Choroid plexus epithelial cell (primary cell): ENCODE results near the gene LZTS2.

Experiments used
- DNase-seq: peaks from one replicate; pipeline ENCODE4 v3.0.0-alpha.2; 2010; ENCODE audit warnings: low read depth
- H3K4me3 ChIP-seq: 2 replicates; pipeline ENCODE4 v1.5.1; 2011; ENCODE audit warnings: low read depth, mild to moderate bottlenecking, control low read depth, low read length, moderate library complexity
- TF ChIP-seq, protein P1 (sequence below): conservative IDR thresholded peaks from 2 replicates; pipeline ENCODE4 v1.5.1; 2011; ENCODE audit warnings: low read depth, mild to moderate bottlenecking, control low read depth, inconsistent platforms, low read length, moderate library complexity

Gene LZTS2

DNA sequence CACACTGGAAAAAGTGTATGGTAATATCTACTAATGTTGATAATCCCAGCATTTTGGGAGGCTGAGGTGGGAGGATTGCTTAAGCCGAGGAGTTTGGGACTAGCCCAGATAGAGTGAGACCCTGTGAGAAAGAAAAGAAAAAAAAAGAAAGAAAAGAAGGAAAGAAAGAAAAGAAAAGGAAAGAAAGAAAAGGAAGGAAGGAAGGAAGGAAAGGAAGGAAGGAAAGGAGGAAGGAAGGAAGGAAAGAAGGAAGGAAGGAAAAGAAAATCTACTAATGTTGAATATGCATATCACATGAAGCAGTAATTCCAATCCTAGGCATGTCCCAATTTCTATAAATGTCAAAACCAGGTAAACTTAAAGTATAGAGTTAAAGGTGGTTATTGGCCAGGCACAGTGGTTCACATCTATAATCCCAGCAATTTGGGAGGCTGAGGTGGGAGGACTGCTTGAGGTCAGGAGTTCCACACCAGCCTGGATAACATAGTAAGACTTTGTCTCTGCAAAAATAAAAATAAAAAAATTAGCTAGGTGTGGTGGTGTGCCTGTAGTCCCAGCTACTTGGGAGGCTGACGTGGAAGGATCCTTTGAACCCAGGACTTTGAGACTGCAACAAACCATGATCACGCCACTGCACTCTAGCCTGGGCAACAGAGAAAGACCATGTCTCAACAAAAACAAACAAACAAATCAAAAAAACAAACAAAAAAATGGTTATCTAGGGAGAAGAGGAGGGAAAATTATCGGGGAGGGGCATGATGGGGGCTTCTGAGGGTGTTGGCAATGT lies 57.0 kb downstream of the LZTS2 start:
- DNase-seq, result no peak
- TF ChIP-seq, protein P1, sequence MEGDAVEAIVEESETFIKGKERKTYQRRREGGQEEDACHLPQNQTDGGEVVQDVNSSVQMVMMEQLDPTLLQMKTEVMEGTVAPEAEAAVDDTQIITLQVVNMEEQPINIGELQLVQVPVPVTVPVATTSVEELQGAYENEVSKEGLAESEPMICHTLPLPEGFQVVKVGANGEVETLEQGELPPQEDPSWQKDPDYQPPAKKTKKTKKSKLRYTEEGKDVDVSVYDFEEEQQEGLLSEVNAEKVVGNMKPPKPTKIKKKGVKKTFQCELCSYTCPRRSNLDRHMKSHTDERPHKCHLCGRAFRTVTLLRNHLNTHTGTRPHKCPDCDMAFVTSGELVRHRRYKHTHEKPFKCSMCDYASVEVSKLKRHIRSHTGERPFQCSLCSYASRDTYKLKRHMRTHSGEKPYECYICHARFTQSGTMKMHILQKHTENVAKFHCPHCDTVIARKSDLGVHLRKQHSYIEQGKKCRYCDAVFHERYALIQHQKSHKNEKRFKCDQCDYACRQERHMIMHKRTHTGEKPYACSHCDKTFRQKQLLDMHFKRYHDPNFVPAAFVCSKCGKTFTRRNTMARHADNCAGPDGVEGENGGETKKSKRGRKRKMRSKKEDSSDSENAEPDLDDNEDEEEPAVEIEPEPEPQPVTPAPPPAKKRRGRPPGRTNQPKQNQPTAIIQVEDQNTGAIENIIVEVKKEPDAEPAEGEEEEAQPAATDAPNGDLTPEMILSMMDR, result no peak
- no peak overlapping the region for H3K4me3 ChIP-seq
